Neural crest cell (in vitro differentiated cells): ENCODE measurements around the gene LAMB1. TPM values are rescaled to one million over a fixed set of nuclear protein-coding genes. Genes with fewer than 3 reads are reported as not detected.
A peak's percentile ranks its signal among the peaks of the same experiment; 100 is the strongest.
"Not testable (repeated sequence)": the region's sequence is repeated elsewhere in the genome, so short reads cannot be mapped to it uniquely, and the experiment has no call there.

ENCODE experiments used
- DNase-seq: peaks from one replicate; pipeline ENCODE4 v3.0.0; 2021; ENCODE audit warnings: low read depth, mixed read lengths, low spot score
- H3K27ac Mint-ChIP-seq: one replicate; pipeline ENCODE4 v1.8.0; 2021; ENCODE audit warnings: mild to moderate bottlenecking, mixed read lengths; ENCODE audit not compliant: unreplicated experiment
- H3K27me3 Mint-ChIP-seq: 2 replicates; pipeline ENCODE4 v1.8.0; 2021; ENCODE audit warnings: low read depth, mild to moderate bottlenecking, mixed read lengths
- H3K36me3 Mint-ChIP-seq: 2 replicates; pipeline ENCODE4 v1.8.0; 2021; ENCODE audit warnings: low read depth, mild to moderate bottlenecking, mixed read lengths
- H3K4me1 Mint-ChIP-seq: 2 replicates; pipeline ENCODE4 v1.8.0; 2021; ENCODE audit warnings: mixed read lengths
- H3K4me3 Mint-ChIP-seq: one replicate; pipeline ENCODE4 v1.8.0; 2021; ENCODE audit warnings: mild to moderate bottlenecking, mixed read lengths
- H3K9me3 Mint-ChIP-seq: 2 replicates; pipeline ENCODE4 v1.8.0; 2021; ENCODE audit warnings: mixed read lengths
- CTCF ChIP-seq: fragments of 200-600 bp; sonication (generic); conservative IDR thresholded peaks from 2 replicates; pipeline ENCODE4 v1.5.0; 2021; ENCODE audit warnings: antibody characterized with exemption, mild to moderate bottlenecking
- total RNA-seq: library from RNA; stranded (reverse); gene quantifications from 2 replicates; pipeline ENCODE4 v1.2.1, GENCODE V29; 2021

The LAMB1 gene
- total RNA-seq, 1 donor from 2014 or later: 131 TPM

GRCh38 chr7:107959527-107959898 lies 43.4 kb downstream of the LAMB1 start:
- Mint-ChIP-seq H3K27ac (no peak overlapping the region), H3K9me3 (no peaks in the 10 kb centered on the region), H3K4me3 (no peak overlapping the region), H3K4me1 (peaks cover 10% of the 10 kb centered on the region), H3K36me3 (peaks cover 29% of the 10 kb centered on the region), H3K27me3 (no peaks in the 10 kb centered on the region)
- DNase-seq: no peak
- TF ChIP-seq CTCF: no peak

GRCh38 chr7:107958764-107959526 lies 44.0 kb downstream of the LAMB1 start:
- no peak overlapping the region for H3K27ac Mint-ChIP-seq
- no peak for TF ChIP-seq CTCF
- peaks cover 25% of the 10 kb centered on the region for H3K36me3 Mint-ChIP-seq
- DNase-seq: no peak
- H3K4me3 Mint-ChIP-seq: no peak overlapping the region
- peaks cover 10% of the 10 kb centered on the region for H3K4me1 Mint-ChIP-seq
- H3K27me3 Mint-ChIP-seq: no peaks in the 10 kb centered on the region
- H3K9me3 Mint-ChIP-seq: no peaks in the 10 kb centered on the region

GRCh38 chr7:107957436-107957835 lies 45.5 kb downstream of the LAMB1 start:
- no peak for TF ChIP-seq CTCF
- H3K4me3 Mint-ChIP-seq: no peak overlapping the region
- peaks cover 30% of the 10 kb centered on the region for H3K36me3 Mint-ChIP-seq
- no peak for DNase-seq
- H3K4me1 Mint-ChIP-seq: peaks cover 19% of the 10 kb centered on the region
- H3K27ac Mint-ChIP-seq: no peak overlapping the region
- no peaks in the 10 kb centered on the region for H3K9me3 Mint-ChIP-seq
- H3K27me3 Mint-ChIP-seq: no peaks in the 10 kb centered on the region

GRCh38 chr7:107956950-107957349 lies 46.0 kb downstream of the LAMB1 start:
- H3K27ac Mint-ChIP-seq, H3K4me3 Mint-ChIP-seq, H3K9me3 Mint-ChIP-seq, DNase-seq, H3K27me3 Mint-ChIP-seq: not testable (repeated sequence)
- Mint-ChIP-seq H3K36me3 (peaks cover 28% of the 10 kb centered on the region), H3K4me1 (peaks cover 24% of the 10 kb centered on the region)

- no peak for DNase-seq
- no peak for TF ChIP-seq CTCF
- Mint-ChIP-seq H3K4me1 (peaks cover 40% of the 10 kb centered on the region), H3K27me3 (no peaks in the 10 kb centered on the region), H3K36me3 (peaks cover 28% of the 10 kb centered on the region), H3K4me3 (no peak overlapping the region), H3K9me3 (no peaks in the 10 kb centered on the region), H3K27ac (peak overlapping the region; percentile 78)
Observed at GRCh38 chr7:107955394-107955793, 47.6 kb downstream of the LAMB1 start.

- Mint-ChIP-seq H3K27me3 (no peaks in the 10 kb centered on the region), H3K4me1 (peaks cover 54% of the 10 kb centered on the region), H3K27ac (no peak overlapping the region), H3K36me3 (peaks cover 24% of the 10 kb centered on the region), H3K4me3 (peak overlapping the region; percentile 3), H3K9me3 (no peaks in the 10 kb centered on the region)
- no peak for TF ChIP-seq CTCF
- no peak for DNase-seq
Observed at GRCh38 chr7:107953924-107954303, 49.0 kb downstream of the LAMB1 start.
